NB4 (cell line): Measurements from ENCODE around the gene TGFA.

ENCODE experiments used
- CTCF ChIP-seq: IDR thresholded peaks from one replicate; pipeline ENCODE4 v1.5.1; 2012; ENCODE audit warnings: low read depth, low read length
- MYC ChIP-seq: IDR thresholded peaks from 2 replicates; pipeline ENCODE4 v1.6.1; 2011; ENCODE audit warnings: low read depth, low read length
- POLR2A ChIP-seq: IDR thresholded peaks from 2 replicates; pipeline ENCODE4 v1.6.1; 2011; ENCODE audit warnings: mild to moderate bottlenecking; ENCODE audit not compliant: insufficient read length; ENCODE audit errors: extremely low read depth
- TF ChIP-seq, protein P1 (sequence below): IDR thresholded peaks from 2 replicates; pipeline ENCODE4 v1.6.1; 2011; ENCODE audit warnings: low read depth, low read length

DNA sequence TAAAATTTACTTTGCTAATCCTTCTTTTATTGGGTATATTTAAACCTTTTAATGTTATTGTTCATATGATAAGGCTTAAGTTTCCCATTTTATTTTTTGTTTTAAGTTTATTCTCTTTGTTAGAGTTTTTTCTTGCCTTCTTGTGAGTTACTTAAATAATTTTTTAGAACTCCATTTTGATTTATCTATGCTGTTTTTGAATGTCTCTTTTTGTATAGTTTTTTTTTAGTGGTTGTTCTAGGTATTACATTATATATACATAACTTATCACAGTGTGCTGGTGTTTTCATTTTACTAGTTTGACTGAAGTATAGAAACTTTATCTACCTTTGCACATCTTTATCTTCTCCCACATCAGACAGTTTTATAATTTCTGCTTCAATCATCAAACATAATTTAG is 49.4 kb upstream of the TGFA start:
- no peak for TF ChIP-seq POLR2A
- no peak for TF ChIP-seq CTCF
- TF ChIP-seq, protein P1, sequence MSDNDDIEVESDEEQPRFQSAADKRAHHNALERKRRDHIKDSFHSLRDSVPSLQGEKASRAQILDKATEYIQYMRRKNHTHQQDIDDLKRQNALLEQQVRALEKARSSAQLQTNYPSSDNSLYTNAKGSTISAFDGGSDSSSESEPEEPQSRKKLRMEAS = no peak
- no peak for TF ChIP-seq MYC
